WTC11 (cell line): ENCODE measurements around the gene ALOX12B. TPM values are rescaled to one million over a fixed set of nuclear protein-coding genes. Genes with fewer than 3 reads are reported as not detected.

Experiments
- ATAC-seq: fragments of 200-7000 bp; cut with Tn5 transposase; 2 replicates; pipeline ENCODE4 v1.10.0; 2021; ENCODE audit warnings: mild to moderate bottlenecking, moderate library complexity
- CTCF ChIA-PET: fragments of 300-600 bp; sonication (Branson Sonifier 250); formaldehyde crosslinking; loops from one replicate; lab custom pipeline; 2021; ENCODE audit warnings: antibody characterized with exemption; lab: Charles Lee
- POLR2A ChIA-PET: fragments of 350-600 bp; sonication (Branson Sonifier 250); formaldehyde crosslinking; loops from one replicate; lab custom pipeline; 2021; ENCODE audit warnings: antibody characterized with exemption; lab: Charles Lee
- DNase-seq: peaks from one replicate; pipeline ENCODE4 v3.0.0; 2021; ENCODE audit warnings: low spot score
- H3K27ac Mint-ChIP-seq: 2 replicates; pipeline ENCODE4 v1.8.0; 2021; ENCODE audit warnings: mixed read lengths
- H3K27me3 Mint-ChIP-seq: 2 replicates; pipeline ENCODE4 v1.8.0; 2021; ENCODE audit warnings: low read depth, mild to moderate bottlenecking, moderate library complexity, mixed read lengths
- H3K36me3 Mint-ChIP-seq: 2 replicates; pipeline ENCODE4 v1.8.0; 2021; ENCODE audit warnings: mixed read lengths
- H3K4me1 Mint-ChIP-seq: 2 replicates; pipeline ENCODE4 v1.8.0; 2022; ENCODE audit warnings: mixed read lengths
- H3K4me3 Mint-ChIP-seq: 2 replicates; pipeline ENCODE4 v1.8.0; 2021; ENCODE audit warnings: mild to moderate bottlenecking, moderate library complexity, mixed read lengths
- H3K9me3 Mint-ChIP-seq: 2 replicates; pipeline ENCODE4 v1.8.0; 2021; ENCODE audit warnings: mixed read lengths
- CREM ChIP-seq: sonication (generic); formaldehyde crosslinking; IDR thresholded peaks from 2 replicates; pipeline ENCODE4 v1.8.1; 2022; ENCODE audit warnings: mild to moderate bottlenecking, missing genetic modification reagents, moderate library complexity
- E2F5 ChIP-seq: sonication (generic); formaldehyde crosslinking; IDR thresholded peaks from 2 replicates; pipeline ENCODE4 v1.8.1; 2022; ENCODE audit warnings: mild to moderate bottlenecking, moderate library complexity, missing genetic modification reagents
- EMX1 ChIP-seq: fragments of 250-450 bp; sonication (Bioruptor Pico); IDR thresholded peaks from 2 replicates; pipeline ENCODE4 v1.8.0; 2021; ENCODE audit warnings: mild to moderate bottlenecking
- ESRRA ChIP-seq: sonication (generic); formaldehyde crosslinking; IDR thresholded peaks from 2 replicates; pipeline ENCODE4 v1.8.1; 2022; ENCODE audit warnings: mild to moderate bottlenecking, missing genetic modification reagents, borderline replicate concordance
- FOXJ3 ChIP-seq: sonication (generic); formaldehyde crosslinking; IDR thresholded peaks from 2 replicates; pipeline ENCODE4 v1.9.0; 2021; ENCODE audit warnings: missing genetic modification reagents, mild to moderate bottlenecking, borderline replicate concordance
- JAZF1 ChIP-seq: fragments of 250-450 bp; sonication (Bioruptor Pico); IDR thresholded peaks from 2 replicates; pipeline ENCODE4 v1.9.0; 2021; ENCODE audit warnings: moderate library complexity, mild to moderate bottlenecking, inconsistent platforms
- MLX ChIP-seq: sonication (generic); formaldehyde crosslinking; IDR thresholded peaks from 2 replicates; pipeline ENCODE4 v1.8.1; 2023; ENCODE audit warnings: mild to moderate bottlenecking, missing genetic modification reagents, moderate library complexity
- MYBL2 ChIP-seq: sonication (generic); formaldehyde crosslinking; IDR thresholded peaks from 2 replicates; pipeline ENCODE4 v1.8.1; 2023; ENCODE audit warnings: mild to moderate bottlenecking, moderate library complexity, missing genetic modification reagents
- NR1H2 ChIP-seq: sonication (generic); formaldehyde crosslinking; IDR thresholded peaks from 2 replicates; pipeline ENCODE4 v1.9.0; 2021; ENCODE audit warnings: mild to moderate bottlenecking, moderate library complexity, missing genetic modification reagents
- PRDM15 ChIP-seq: sonication (generic); formaldehyde crosslinking; IDR thresholded peaks from 2 replicates; pipeline ENCODE4 v1.8.0; 2022; ENCODE audit warnings: missing genetic modification reagents
- PRRX2 ChIP-seq: fragments of 250-450 bp; sonication (Bioruptor Pico); IDR thresholded peaks from 2 replicates; pipeline ENCODE4 v1.8.0; 2021; ENCODE audit warnings: mild to moderate bottlenecking
- RORB ChIP-seq: fragments of 250-450 bp; sonication (Bioruptor Pico); IDR thresholded peaks from 2 replicates; pipeline ENCODE4 v1.9.0; 2021; ENCODE audit warnings: mild to moderate bottlenecking
- SMAD4 ChIP-seq: sonication (generic); formaldehyde crosslinking; IDR thresholded peaks from 2 replicates; pipeline ENCODE4 v1.8.0; 2022; ENCODE audit warnings: mild to moderate bottlenecking, missing genetic modification reagents
- ZNF138 ChIP-seq: sonication (generic); formaldehyde crosslinking; conservative IDR thresholded peaks from 2 replicates; pipeline ENCODE4 v1.8.1; 2022; ENCODE audit warnings: mild to moderate bottlenecking, moderate library complexity, missing genetic modification reagents
- ZNF232 ChIP-seq: sonication (generic); formaldehyde crosslinking; IDR thresholded peaks from 2 replicates; pipeline ENCODE4 v1.8.0; 2022; ENCODE audit warnings: mild to moderate bottlenecking, missing genetic modification reagents
- ZNF263 ChIP-seq: sonication (generic); formaldehyde crosslinking; IDR thresholded peaks from 2 replicates; pipeline ENCODE4 v1.8.1; 2022; ENCODE audit warnings: low read depth, mild to moderate bottlenecking, moderate library complexity, missing genetic modification reagents
- ZNF396 ChIP-seq: fragments of 250-450 bp; sonication (Bioruptor Pico); IDR thresholded peaks from 2 replicates; pipeline ENCODE4 v1.8.0; 2021; ENCODE audit warnings: mild to moderate bottlenecking, moderate library complexity, borderline replicate concordance
- ZNF416 ChIP-seq: fragments of 250-450 bp; sonication (Bioruptor Pico); IDR thresholded peaks from 2 replicates; pipeline ENCODE4 v1.9.0; 2021; ENCODE audit warnings: mild to moderate bottlenecking, inconsistent platforms
- ZNF532 ChIP-seq: fragments of 250-450 bp; sonication (Bioruptor Pico); IDR thresholded peaks from 2 replicates; pipeline ENCODE4 v1.9.0; 2021; ENCODE audit warnings: mild to moderate bottlenecking, borderline replicate concordance
- ZSCAN18 ChIP-seq: fragments of 250-450 bp; sonication (Bioruptor Pico); IDR thresholded peaks from 2 replicates; pipeline ENCODE4 v2.1.2; 2022; ENCODE audit warnings: mild to moderate bottlenecking, moderate library complexity
- total RNA-seq: library from RNA; stranded (reverse); gene quantifications from 3 replicates; pipeline ENCODE4 v1.2.3, GENCODE V29; 2021

ALOX12B gene
- total RNA-seq, 1 experiment from 2014 or later, result 0.72 TPM

GRCh38 chr17:8124350-8125153, 37.0 kb upstream of the ALOX12B start:
- ATAC-seq (no peak), DNase-seq (no peak)
- CTCF ChIA-PET, result interaction anchor here (1.1 to 9.8 kb wide), 8 partner anchors 9 to 99 kb away, joined by 3 to 118 read pairs (median 7); no protein-coding TSS in a partner anchor
- Mint-ChIP-seq H3K4me3 (peak overlapping the region; percentile 85), H3K27ac (no peak overlapping the region), H3K27me3 (peaks cover 76% of the 10 kb centered on the region), H3K4me1 (peaks cover 23% of the 10 kb centered on the region), H3K9me3 (no peaks in the 10 kb centered on the region), H3K36me3 (no peaks in the 10 kb centered on the region)
- no peak for TF ChIP-seq PRDM15 (CRISPR knock-in tag)
- no peak for TF ChIP-seq JAZF1 (CRISPR knock-in tag)
- no peak for TF ChIP-seq ZNF416 (CRISPR knock-in tag)
- no peak for TF ChIP-seq RORB (CRISPR knock-in tag)
- no peak for TF ChIP-seq EMX1 (CRISPR knock-in tag)
- TF ChIP-seq ZNF396, result no peak
- no peak for TF ChIP-seq ZNF138
- no peak for TF ChIP-seq SMAD4
- no peak for TF ChIP-seq ZSCAN18 (CRISPR knock-in tag)
- TF ChIP-seq ZNF263 (CRISPR knock-in tag), result no peak
- TF ChIP-seq NR1H2, result no peak
- no peak for TF ChIP-seq PRRX2
- TF ChIP-seq MYBL2, result no peak
- no peak for TF ChIP-seq ESRRA (CRISPR knock-in tag)
- TF ChIP-seq FOXJ3, result no peak
- TF ChIP-seq CREM (CRISPR knock-in tag), result no peak
- no peak for TF ChIP-seq E2F5 (CRISPR knock-in tag)
- no peak for TF ChIP-seq ZNF232 (CRISPR knock-in tag)
- no peak for TF ChIP-seq ZNF532 (CRISPR knock-in tag)
- TF ChIP-seq MLX, result no peak
- POLR2A ChIA-PET, result interaction anchor here (1.0 to 2.5 kb wide), 6 partner anchors 9 to 66 kb away, joined by 4 to 7 read pairs (median 5); partner anchors contain the start of genes BORCS6 and PER1
